Measurements from ENCODE around the gene PRR14. TPM values are rescaled to one million over a fixed set of nuclear protein-coding genes. Genes with fewer than 3 reads are reported as not detected.
"Not testable (repeated sequence)": the region's sequence is repeated elsewhere in the genome, so short reads cannot be mapped to it uniquely, and the experiment has no call there.

PRR14 gene
- total RNA-seq, 1 donor from 2014 or later: 2.6 TPM

DNA sequence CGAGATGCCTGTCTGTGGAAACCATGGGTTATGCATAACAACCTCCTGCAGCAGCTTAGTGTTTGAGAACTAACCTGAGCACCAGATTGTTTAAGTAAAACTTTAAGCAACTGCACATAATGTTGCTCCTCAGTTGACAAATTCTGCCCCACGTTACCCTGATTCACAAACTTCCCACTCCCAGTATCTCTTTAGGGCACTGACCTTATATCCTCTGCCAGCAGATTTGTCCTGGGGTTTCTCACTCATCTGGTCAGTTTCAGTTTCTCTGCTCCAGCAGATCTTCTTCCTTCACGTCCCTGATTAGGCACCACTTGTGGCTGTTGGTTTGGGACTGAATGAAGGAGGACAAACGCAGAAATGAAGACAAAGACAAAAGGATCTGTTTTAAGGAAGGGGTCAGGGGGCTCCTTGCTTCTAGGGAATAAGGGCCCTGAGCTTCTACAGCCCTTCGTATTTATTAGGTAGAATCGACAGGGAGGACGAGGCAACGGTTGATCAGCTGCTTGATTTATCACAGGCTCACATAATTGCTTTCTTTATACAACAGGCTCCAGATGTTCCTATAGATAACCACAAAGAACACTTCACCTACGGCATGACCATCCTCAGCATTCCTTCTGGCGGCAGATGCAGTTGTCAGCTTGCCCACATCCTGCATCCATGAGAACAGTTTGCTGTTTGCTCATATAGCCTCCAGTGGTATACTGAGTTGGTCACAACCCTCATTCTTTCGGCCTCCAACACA is 27.1 kb upstream of the PRR14 start:
- peak; percentile 23 for DNase-seq (ENCODE audit: low read depth)
- Histone ChIP-seq H3K4me3 (ENCODE audit: low read depth, low read length) (no peak overlapping the region), H3K27me3 (ENCODE audit: control insufficient read depth, insufficient read depth, low read length) (no peaks in the 10 kb centered on the region), H3K36me3 (ENCODE audit: control insufficient read depth, insufficient read depth, low read length) (no peaks in the 10 kb centered on the region)
- no peak for FAIRE-seq
- TF ChIP-seq, protein P1, sequence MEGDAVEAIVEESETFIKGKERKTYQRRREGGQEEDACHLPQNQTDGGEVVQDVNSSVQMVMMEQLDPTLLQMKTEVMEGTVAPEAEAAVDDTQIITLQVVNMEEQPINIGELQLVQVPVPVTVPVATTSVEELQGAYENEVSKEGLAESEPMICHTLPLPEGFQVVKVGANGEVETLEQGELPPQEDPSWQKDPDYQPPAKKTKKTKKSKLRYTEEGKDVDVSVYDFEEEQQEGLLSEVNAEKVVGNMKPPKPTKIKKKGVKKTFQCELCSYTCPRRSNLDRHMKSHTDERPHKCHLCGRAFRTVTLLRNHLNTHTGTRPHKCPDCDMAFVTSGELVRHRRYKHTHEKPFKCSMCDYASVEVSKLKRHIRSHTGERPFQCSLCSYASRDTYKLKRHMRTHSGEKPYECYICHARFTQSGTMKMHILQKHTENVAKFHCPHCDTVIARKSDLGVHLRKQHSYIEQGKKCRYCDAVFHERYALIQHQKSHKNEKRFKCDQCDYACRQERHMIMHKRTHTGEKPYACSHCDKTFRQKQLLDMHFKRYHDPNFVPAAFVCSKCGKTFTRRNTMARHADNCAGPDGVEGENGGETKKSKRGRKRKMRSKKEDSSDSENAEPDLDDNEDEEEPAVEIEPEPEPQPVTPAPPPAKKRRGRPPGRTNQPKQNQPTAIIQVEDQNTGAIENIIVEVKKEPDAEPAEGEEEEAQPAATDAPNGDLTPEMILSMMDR (IDR thresholded peaks at IDR 0.05; ENCODE audit: insufficient read depth, low read length, severe bottlenecking): no peak

DNA sequence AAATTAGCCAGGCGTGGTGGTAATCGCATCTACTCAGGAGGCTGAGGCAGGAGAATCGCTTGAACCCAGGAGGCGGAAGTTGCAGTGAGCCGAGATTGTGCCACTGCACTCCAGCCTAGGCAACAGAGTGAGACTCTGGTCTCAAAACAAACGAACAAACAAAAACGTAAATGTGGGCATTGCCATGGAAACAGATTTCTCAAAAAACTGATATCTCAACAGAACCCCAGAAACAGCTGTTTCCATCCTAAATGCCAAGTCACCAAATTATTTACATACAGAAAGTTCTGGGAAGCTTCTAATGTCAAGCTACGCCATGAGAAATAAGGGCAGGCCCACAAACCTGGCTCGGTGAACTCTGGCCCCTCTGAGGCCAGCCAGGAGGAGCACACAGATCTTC is 24.5 kb upstream of the PRR14 start:
- no peak for DNase-seq (ENCODE audit: low read depth)
- Histone ChIP-seq H3K27me3 (ENCODE audit: control insufficient read depth, insufficient read depth, low read length) (no peaks in the 10 kb centered on the region), H3K36me3 (ENCODE audit: control insufficient read depth, insufficient read depth, low read length) (no peaks in the 10 kb centered on the region), H3K4me3 (ENCODE audit: low read depth, low read length) (no peak overlapping the region)
- FAIRE-seq: no peak
- TF ChIP-seq, protein P1 (IDR thresholded peaks at IDR 0.05; ENCODE audit: insufficient read depth, low read length, severe bottlenecking): no peak

DNA sequence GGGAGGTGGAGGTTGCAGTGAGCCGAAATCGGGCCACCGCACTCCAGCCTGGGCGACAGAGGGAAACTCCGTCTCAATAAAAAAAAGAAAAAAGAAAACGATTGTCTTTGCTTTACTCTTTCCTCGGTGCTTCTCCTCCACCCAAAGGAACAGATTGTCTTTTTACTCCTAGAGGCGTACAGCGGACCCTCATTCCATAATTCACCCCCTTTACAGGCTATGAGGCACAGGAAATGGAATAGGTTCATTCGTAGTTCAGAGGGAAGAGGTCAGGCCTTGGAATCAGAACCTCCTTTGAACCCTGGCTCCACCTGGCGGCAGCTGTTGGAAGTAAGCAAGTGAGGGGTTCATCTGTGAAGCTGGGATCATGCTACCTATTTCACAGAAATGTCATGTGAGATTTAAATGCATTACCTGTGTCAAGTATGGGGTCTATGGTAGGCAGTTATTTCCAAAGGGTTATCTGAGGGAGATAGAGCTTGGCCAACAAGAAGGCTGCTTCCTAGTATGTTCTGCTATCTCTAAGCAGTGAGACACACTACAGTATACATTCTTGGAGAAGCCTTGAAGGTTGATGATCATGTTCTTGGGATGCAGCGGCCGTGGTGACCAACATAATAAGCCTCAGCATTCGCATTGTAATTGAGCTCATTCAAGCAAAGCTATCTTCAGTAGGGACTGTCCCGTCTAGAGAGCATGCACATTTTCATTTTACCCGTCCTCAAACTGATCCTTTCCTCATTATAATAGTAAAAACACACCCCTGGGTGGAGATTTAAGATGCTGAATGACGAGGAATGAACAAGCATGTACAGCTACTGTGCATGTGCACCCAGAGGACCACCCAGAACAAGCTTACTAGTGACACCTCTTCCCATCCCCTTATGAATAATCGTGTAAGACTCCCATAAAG is 21.9 kb upstream of the PRR14 start:
- TF ChIP-seq, protein P1 (IDR thresholded peaks at IDR 0.05; ENCODE audit: insufficient read depth, low read length, severe bottlenecking): peak; percentile 90
- Histone ChIP-seq H3K4me3 (ENCODE audit: low read depth, low read length) (no peak overlapping the region), H3K36me3 (ENCODE audit: control insufficient read depth, insufficient read depth, low read length) (no peaks in the 10 kb centered on the region), H3K27me3 (ENCODE audit: control insufficient read depth, insufficient read depth, low read length) (no peaks in the 10 kb centered on the region)
- DNase-seq (ENCODE audit: low read depth) (peak; percentile 68), FAIRE-seq (no peak)

DNA sequence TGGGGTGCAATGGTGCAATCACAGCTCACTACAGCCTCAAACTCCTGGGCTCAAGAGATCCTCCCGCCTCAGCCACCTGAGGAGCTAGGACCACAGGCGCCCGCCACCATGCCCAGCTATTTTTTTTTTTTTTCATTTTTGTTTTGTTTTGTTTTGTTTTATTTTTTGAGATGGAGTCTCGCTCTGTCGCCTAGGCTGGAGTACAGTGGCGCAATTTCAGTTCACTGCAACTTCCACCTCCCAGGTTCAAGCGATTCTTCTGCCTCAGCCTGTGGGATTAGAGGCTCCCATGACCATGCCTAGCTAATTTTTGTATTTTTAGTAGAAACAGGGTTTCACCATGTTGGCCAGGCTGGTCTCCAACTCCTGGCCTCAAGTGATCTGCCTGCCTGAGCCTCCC is 18.3 kb upstream of the PRR14 start:
- DNase-seq (ENCODE audit: low read depth); H3K36me3 ChIP-seq (ENCODE audit: control insufficient read depth, insufficient read depth, low read length); FAIRE-seq; H3K27me3 ChIP-seq (ENCODE audit: control insufficient read depth, insufficient read depth, low read length); H3K4me3 ChIP-seq (ENCODE audit: low read depth, low read length): not testable (repeated sequence)

DNA sequence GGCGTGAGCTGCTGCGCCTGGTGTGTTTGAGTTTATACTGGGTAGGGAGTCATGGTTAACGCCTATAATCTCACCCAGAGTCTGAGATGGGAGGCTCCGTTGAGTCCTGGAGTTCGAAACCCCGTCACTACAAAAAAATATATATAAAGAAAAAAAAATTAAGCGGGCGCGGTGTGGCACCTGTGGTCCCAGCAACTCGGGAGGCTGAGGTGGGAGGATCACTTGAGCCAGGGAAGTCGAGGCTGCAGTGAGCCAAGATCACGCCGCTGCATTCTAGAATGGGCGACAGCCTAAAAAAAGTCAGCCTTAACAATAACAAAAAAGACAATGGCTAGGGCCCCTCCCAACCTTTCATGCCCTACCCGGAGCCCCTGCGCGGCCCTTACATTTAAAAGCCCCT is 17.2 kb upstream of the PRR14 start:
- FAIRE-seq (no peak), DNase-seq (ENCODE audit: low read depth) (no peak)
- peak overlapping the region; percentile 73 for H3K4me3 ChIP-seq (ENCODE audit: low read depth, low read length)
- TF ChIP-seq, protein P1 (IDR thresholded peaks at IDR 0.05; ENCODE audit: insufficient read depth, low read length, severe bottlenecking): no peak
- no peaks in the 10 kb centered on the region for H3K27me3 ChIP-seq (ENCODE audit: control insufficient read depth, insufficient read depth, low read length)
- no peaks in the 10 kb centered on the region for H3K36me3 ChIP-seq (ENCODE audit: control insufficient read depth, insufficient read depth, low read length)

DNA sequence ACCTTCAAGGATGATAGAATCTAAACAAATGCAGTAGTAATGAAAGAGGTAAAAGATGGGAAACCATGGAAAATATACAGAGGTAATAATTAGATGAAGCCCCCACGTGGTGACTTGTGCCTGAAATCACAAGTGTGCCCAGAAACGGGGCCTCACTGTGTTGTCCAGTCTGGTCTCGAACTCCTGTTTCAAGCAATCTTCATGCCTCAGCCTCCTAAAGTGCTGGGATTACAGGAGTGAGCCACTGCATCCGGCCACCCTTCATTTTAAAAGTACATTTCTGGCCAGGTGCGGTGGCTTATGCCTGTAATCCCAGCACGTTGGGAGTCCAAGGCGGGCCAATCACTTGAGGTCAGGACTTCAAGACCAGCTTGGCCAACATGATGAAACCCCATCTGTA is 14.2 kb upstream of the PRR14 start:
- no peaks in the 10 kb centered on the region for H3K27me3 ChIP-seq (ENCODE audit: control insufficient read depth, insufficient read depth, low read length)
- FAIRE-seq (no peak), DNase-seq (ENCODE audit: low read depth) (no peak)
- H3K36me3 ChIP-seq (ENCODE audit: control insufficient read depth, insufficient read depth, low read length): no peaks in the 10 kb centered on the region
- no peak overlapping the region for H3K4me3 ChIP-seq (ENCODE audit: low read depth, low read length)
- TF ChIP-seq, protein P1 (IDR thresholded peaks at IDR 0.05; ENCODE audit: insufficient read depth, low read length, severe bottlenecking): no peak

DNA sequence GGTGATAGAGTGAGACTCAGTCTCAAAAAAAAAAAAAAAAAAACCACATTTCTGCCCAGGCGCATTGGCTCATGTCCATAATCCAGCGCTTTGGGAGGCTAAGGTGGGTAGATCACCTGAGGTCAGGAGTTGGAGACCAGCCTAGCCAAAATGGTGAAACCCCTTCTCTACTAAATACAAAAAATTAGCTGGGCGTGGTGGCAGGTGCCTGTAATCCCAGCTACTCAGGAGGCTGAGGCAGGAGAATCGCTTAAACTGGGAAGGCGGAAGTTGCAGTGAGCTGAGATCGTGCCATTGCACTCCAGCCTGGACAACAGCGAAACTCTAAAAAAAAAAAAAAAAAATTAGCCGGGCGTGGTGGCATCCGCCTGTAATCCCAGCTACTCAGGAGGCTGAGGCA is 13.6 kb upstream of the PRR14 start:
- H3K4me3 ChIP-seq (ENCODE audit: low read depth, low read length); DNase-seq (ENCODE audit: low read depth); FAIRE-seq; H3K27me3 ChIP-seq (ENCODE audit: control insufficient read depth, insufficient read depth, low read length); H3K36me3 ChIP-seq (ENCODE audit: control insufficient read depth, insufficient read depth, low read length): not testable (repeated sequence)
